CD4-positive, alpha-beta T cell treated with Interleukin-15 for 4 hours (primary cell): ENCODE results near the gene SSBP2.
"Not testable (repeated sequence)": the region's sequence is repeated elsewhere in the genome, so short reads cannot be mapped to it uniquely, and the experiment has no call there.

Experiments used
- DNase-seq: peaks from one replicate; pipeline ENCODE4 v3.0.0-alpha.2; 2020; ENCODE audit warnings: low spot score

SSBP2 gene

DNA sequence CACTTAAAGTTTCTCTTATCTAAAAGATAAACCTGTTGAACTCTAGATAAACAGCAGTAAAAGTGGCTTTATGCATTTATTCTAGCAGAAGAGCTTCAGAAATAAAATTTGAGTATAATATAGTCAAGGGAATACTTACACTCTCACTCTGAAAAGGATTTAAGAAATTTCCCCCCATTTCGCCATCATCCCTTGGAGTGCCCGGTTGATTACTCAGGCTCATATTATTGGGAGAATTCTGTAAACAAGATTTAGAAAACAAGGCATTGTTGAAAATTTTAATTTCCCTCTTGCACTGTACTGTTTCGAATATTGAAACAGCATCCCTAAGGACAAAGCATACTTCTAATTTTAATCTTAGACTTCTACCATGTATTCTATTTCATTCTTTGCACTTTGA lies 322.5 kb downstream of the SSBP2 start:
- DNase-seq = no peak

- DNase-seq = no peak
Measured at GRCh38 chr5:81427566-81427965, 323.3 kb downstream of the SSBP2 start.

GRCh38 chr5:81426359-81427030 lies 324.4 kb downstream of the SSBP2 start:
- DNase-seq = no peak

DNA sequence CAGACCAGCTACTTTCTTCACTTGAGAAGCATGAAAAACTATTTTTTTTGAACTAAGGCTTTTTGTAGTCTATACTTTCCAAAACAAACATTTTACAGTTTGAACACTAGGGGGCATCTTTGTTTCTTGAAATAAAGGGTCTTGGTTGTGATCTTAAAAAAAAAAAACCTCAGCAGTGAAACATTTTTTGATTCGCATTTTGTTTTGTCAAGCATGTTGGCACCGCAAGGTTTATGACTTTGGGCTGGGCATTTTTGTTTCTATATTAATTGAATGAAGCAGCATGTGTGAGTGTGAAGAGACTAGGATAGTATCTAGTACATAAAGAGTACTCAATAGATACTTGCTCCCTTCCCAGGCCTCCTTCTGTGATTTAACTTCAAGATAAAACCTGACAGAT lies 325.3 kb downstream of the SSBP2 start:
- peak; percentile 50 for DNase-seq

- DNase-seq = no peak
Measured at GRCh38 chr5:81424728-81425127, 326.2 kb downstream of the SSBP2 start.

- DNase-seq = no peak
Measured at GRCh38 chr5:81422671-81423070, 328.2 kb downstream of the SSBP2 start.

DNA sequence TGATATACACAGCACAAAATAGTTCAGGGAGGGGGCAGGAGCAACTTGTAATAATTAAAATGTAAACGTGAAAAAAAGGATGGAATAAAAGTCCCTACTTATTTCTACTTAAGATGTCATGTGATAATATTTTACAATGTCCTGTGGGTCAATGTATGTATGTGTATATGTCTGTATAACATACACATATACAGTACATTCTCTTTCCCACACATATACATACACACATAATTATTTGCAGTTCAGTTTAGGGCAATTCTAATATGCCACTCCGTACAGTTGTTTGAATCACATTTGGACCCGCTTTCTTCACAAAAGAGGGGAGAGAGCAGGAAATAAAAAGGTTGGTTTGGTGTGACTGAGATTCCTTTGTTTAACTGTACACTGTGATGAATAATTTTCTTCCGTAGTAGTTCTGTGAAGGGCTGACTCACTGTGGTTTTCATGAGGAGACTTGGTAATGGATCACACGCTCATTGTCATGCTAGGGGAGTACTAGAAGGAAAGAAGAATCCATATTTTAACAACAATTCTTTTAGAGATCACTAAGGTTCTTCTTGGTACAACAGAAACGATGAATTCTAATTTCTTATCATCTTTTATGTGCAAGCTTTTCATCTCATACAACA lies 330.7 kb downstream of the SSBP2 start:
- DNase-seq = no peak

DNA sequence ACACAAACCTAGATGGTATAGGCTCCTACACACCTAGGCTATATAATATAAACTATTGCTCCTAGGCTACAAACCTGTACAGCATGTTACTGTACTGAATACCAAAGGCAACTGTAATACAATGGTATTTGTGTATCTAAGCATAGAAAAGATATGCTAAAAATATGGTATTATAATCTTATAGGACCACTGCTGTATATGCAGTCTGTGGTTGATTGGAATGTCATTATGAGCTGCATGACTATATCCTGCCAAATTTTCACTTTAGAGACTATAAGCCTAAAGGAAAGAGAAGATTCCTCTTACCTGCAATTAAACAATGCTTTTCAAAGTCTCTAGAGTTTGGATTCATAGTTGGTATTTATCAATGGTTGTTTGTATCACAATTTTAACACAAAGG lies 332.3 kb downstream of the SSBP2 start:
- no peak for DNase-seq

DNA sequence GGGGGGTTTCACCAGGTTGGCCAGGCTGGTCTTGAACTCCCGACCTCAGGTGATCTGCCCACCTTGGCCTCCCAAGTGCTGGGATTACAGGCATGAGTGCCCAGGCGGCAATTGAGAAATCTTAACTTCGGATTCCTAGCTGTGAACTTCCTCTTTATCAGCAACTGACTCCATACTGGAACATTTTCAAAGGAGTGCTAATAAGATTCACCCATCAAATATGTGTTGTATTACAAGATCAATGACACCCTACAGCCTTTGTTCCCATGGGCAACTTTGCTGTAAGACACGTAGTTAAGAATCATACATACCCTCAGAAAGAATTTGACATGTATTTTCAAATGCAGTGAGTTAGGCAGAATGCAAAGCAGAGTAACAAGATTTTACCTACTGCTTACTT lies 333.8 kb downstream of the SSBP2 start:
- DNase-seq = no peak

- DNase-seq = no peak
Measured at GRCh38 chr5:81409896-81410295, 341.0 kb downstream of the SSBP2 start.

- DNase-seq = no peak
Measured at GRCh38 chr5:81409361-81409760, 341.5 kb downstream of the SSBP2 start.

DNA sequence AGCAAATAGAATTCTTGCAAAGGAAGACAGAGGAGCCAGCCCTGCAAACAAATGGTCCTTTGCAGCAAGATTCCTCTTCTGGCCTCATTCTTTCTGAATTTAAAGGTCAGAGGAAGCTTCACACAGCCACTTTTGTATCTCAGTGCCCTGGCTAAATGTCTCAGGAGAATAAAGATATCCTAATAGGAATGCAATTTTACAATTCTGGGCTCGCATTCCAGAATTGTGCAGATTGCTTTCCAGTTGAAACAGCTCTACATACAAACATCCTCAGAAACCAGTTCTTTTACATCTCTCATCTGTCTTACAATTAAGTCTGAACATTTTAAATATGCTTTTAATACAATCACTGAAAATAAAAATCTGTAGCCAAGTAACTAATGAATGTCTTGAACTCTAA lies 342.4 kb downstream of the SSBP2 start:
- no peak for DNase-seq

DNA sequence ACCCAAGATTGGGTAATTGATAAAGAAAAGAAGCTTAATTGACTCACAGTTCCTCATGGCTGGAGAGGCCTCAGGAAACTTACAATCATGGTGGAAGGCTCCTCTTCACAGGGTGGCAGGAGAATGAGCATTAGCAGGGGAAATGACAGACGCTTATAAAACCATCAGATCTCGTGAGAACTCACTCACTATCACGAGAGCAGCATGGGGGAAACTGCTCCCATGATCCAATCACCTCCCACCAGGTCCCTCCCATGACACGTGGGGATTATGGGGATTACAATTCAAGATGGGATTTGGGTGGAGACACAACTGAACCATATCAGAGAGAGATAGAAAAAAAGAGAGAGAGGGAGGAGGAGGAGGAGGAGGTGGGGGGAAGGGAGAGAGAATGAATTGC lies 343.1 kb downstream of the SSBP2 start:
- DNase-seq = not testable (repeated sequence)

- DNase-seq = no peak
Measured at GRCh38 chr5:81405126-81405891, 345.6 kb downstream of the SSBP2 start.

- no peak for DNase-seq
Measured at GRCh38 chr5:81402192-81402930, 348.5 kb downstream of the SSBP2 start.

DNA sequence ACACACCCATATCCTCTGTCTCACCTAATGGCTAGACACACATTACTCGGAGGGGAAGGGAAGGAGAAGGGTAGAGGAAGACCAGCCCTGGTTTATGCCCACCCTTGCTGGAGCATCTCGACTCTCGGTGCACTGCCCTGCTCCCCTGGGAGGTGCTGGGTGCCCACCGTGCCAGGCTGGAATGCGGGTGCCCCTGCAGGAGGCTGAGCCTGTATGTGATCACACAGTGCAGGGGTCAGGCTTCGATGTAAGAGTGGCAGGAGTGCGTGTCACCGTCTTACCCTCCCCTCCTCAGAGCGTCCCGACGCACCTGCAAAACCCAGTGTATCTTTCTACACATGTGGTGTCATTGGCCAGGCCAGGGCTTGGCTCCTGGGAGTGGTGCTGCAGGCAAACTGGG lies 349.6 kb downstream of the SSBP2 start:
- DNase-seq = no peak

- no peak for DNase-seq
Measured at GRCh38 chr5:81400375-81400774, 350.5 kb downstream of the SSBP2 start.

DNA sequence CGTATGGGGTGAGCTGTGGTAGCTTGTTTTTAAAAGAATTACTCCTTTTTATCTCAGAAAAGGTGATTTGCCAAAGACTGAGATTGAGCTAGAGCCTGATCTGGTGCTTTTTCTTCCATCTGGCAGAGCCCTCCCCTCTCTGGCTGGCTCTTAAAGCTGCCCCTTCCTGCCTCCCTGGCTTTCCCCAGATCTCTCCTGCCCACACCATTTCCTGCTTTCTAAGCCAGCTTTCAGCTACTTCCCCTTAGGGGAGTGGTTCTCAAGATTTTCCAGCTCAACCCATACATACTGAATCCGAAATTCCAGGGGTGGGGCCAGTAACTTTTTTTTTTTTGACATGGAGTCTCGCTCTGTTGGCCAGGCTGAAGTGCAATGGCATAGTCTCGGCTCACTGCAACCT lies 352.2 kb downstream of the SSBP2 start:
- no peak for DNase-seq

DNA sequence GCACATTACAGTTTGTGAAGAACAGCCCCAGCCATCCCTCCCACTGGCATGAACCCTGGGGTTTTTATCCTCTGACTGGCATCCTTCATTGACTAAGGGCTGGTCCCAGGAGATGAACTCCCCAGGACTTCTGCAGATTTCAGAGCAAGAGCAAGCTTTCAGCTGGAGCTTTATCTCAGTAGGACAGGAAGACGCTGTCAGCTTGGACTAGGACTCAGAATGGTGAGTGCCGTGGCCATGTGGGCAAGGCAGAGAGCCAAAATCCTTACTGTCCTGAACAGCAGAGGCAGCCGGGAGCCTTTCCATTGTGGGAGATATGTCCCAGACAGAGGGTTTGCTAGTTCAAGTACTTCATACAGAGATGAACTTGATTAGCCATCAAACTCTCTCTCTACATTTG lies 353.7 kb downstream of the SSBP2 start:
- DNase-seq = no peak

- DNase-seq = no peak
Measured at GRCh38 chr5:81395262-81395661, 355.6 kb downstream of the SSBP2 start.

DNA sequence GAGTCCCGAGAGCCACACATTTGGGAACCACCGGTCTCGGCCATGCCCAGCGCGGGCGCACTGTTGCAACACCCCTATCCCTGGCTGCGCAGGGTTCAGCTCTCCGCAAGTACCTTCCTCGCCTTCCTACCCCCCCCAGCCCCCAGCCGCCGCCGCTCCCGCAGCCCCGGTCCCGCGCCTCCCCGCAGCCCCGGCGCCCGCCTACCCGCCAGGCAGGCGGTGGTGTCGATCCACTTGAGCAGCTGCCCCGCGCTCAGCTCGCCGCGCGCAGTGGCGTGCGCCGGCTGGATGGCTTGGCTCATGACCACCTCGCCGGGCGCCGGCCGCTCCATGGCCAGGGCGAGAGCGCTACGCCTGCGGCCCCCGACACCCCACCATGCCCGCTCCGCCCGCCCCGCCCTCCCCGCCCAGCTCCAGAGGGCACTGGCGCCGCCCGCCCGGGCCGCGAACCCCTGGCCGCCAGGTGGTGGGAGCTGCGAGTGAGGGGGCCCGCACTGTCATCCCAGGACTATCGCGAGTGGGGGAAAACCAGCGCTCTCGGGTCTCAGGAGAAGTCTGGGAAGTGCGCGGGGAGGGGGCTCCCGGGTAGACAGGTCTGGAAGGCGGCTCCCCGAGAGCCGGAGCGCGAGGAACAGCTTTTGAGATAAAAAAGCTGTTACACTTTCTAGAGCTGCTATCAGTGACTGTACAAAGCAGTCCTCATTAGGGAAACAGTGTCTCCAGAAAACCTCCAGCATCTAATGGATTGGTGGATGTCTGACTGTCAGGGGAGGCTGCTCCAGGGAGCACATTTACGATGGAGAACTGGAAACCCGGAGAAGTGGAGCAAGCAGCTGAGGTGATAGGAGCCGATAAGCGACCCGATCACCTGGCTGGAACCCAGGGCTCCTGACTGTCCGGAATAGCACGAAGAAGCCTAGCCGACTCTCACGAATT lies 356.8 kb downstream of the SSBP2 start, which contains the start of gene ACOT12:
Gene ACOT12 (minus strand): TSS at position 352 of the 936 bp plus-strand sequence. CDS start 20 bp downstream, at position 332.
- no peak for DNase-seq
